Liver (tissue), 9 donors: Measurements from ENCODE around the gene RABEP2. TPM values are rescaled to one million over a fixed set of nuclear protein-coding genes. Genes with fewer than 3 reads are reported as not detected.
"Not testable (repeated sequence)": the region's sequence is repeated elsewhere in the genome, so short reads cannot be mapped to it uniquely, and the experiment has no call there.

ENCODE experiments used
- DNase-seq: peaks from one replicate; pipeline ENCODE4 v3.0.0-alpha.2; 2017; ENCODE audit warnings: low spot score
- H3K27ac ChIP-seq, 2 donors: one replicate each; pipeline ENCODE4 v1.7.0; 2013; ENCODE audit warnings: inconsistent platforms in 2 of 2, low read length in 2 of 2, control low read depth in 1 of 2, low read depth in 1 of 2, mild to moderate bottlenecking in 1 of 2
- H3K27me3 ChIP-seq, 4 donors: one replicate each; pipeline versions ENCODE4 v1.6.1 to v1.7.0; 2013; ENCODE audit warnings: low read length in 3 of 4, inconsistent platforms in 1 of 4, mild to moderate bottlenecking in 1 of 4, moderate library complexity in 1 of 4; ENCODE audit not compliant: control insufficient read depth in 4 of 4, insufficient read depth in 4 of 4
- H3K36me3 ChIP-seq, 4 donors: one replicate each; pipeline versions ENCODE4 v1.6.1 to v1.7.0; 2013; ENCODE audit warnings: low read length in 3 of 4, mild to moderate bottlenecking in 3 of 4, low read depth in 1 of 4, moderate library complexity in 1 of 4; ENCODE audit not compliant: control insufficient read depth in 4 of 4, insufficient read depth in 3 of 4
- H3K4me1 ChIP-seq, 4 donors: one replicate each; pipeline versions ENCODE4 v1.6.1 to v1.7.0; 2013; ENCODE audit warnings: low read length in 3 of 4, mild to moderate bottlenecking in 3 of 4, moderate library complexity in 1 of 4; ENCODE audit not compliant: control insufficient read depth in 4 of 4, insufficient read depth in 4 of 4
- H3K4me3 ChIP-seq, 3 donors: one replicate each; pipeline versions ENCODE4 v1.6.1 to v1.7.0; 2013; ENCODE audit warnings: low read length in 3 of 3, control low read depth in 1 of 3, low read depth in 1 of 3, mild to moderate bottlenecking in 1 of 3
- H3K9ac ChIP-seq, 2 donors: one replicate each; pipeline ENCODE4 v1.7.0; 2013; ENCODE audit warnings: low read length in 2 of 2, mild to moderate bottlenecking in 2 of 2, moderate library complexity in 2 of 2, control low read depth in 1 of 2, low read depth in 1 of 2
- H3K9me3 ChIP-seq, 4 donors: one replicate each; pipeline versions ENCODE4 v1.6.1 to v1.7.0; 2013; ENCODE audit warnings: low read length in 3 of 4; ENCODE audit not compliant: control insufficient read depth in 4 of 4
- ATF3 ChIP-seq: IDR thresholded peaks from 2 replicates; pipeline ENCODE4 v1.6.1; 2016; ENCODE audit warnings: antibody characterized with exemption
- CTCF ChIP-seq: fragments of 150-350 bp; IDR thresholded peaks from 2 replicates; pipeline ENCODE4 v1.5.1; 2017; ENCODE audit warnings: improper control_type of control experiment, low read depth, low read length; ENCODE audit not compliant: missing input control
- EGR1 ChIP-seq, 2 donors: IDR thresholded peaks; 2 replicates each; pipeline ENCODE4 v1.6.1; 2016 to 2018; ENCODE audit warnings: antibody characterized with exemption in 2 of 2, low read depth in 2 of 2
- FOXA1 ChIP-seq: IDR thresholded peaks from 2 replicates; pipeline ENCODE4 v1.6.1; 2016; ENCODE audit warnings: antibody characterized with exemption
- FOXA2 ChIP-seq: IDR thresholded peaks from 2 replicates; pipeline ENCODE4 v1.6.1; 2016; ENCODE audit warnings: antibody characterized with exemption
- GABPA ChIP-seq, 2 donors: IDR thresholded peaks in 1 of 2; conservative IDR thresholded peaks in 1 of 2; 2 replicates each; pipeline ENCODE4 v1.6.1; 2016; ENCODE audit warnings: antibody characterized with exemption in 2 of 2, mild to moderate bottlenecking in 1 of 2, moderate library complexity in 1 of 2
- HNF4A ChIP-seq, 2 donors: conservative IDR thresholded peaks; 2 replicates each; pipeline ENCODE4 v1.6.1; 2016; ENCODE audit warnings: antibody characterized with exemption in 2 of 2, mild to moderate bottlenecking in 2 of 2
- HNF4G ChIP-seq: IDR thresholded peaks from 2 replicates; pipeline ENCODE4 v1.6.1; 2016; ENCODE audit warnings: antibody characterized with exemption
- JUND ChIP-seq, 2 donors: IDR thresholded peaks; 2 replicates each; pipeline ENCODE4 v1.6.1; 2016; ENCODE audit warnings: antibody characterized with exemption in 2 of 2
- NR2F2 ChIP-seq: IDR thresholded peaks from 2 replicates; pipeline ENCODE4 v1.6.1; 2016; ENCODE audit warnings: antibody characterized with exemption
- RAD21 ChIP-seq, 2 donors: IDR thresholded peaks; 2 replicates each; pipeline ENCODE4 v1.6.1; 2016; ENCODE audit warnings: antibody characterized with exemption in 2 of 2, mild to moderate bottlenecking in 2 of 2
- REST ChIP-seq: IDR thresholded peaks from 2 replicates; pipeline ENCODE4 v1.6.1; 2016; ENCODE audit warnings: antibody characterized with exemption, mild to moderate bottlenecking
- RXRA ChIP-seq, 2 donors: IDR thresholded peaks; 2 replicates each; pipeline ENCODE4 v1.6.1; 2017 to 2018; ENCODE audit warnings: antibody characterized with exemption in 2 of 2, mild to moderate bottlenecking in 1 of 2
- SP1 ChIP-seq: IDR thresholded peaks from 2 replicates; pipeline ENCODE4 v1.6.1; 2018; ENCODE audit warnings: antibody characterized with exemption, mild to moderate bottlenecking
- TAF1 ChIP-seq: conservative IDR thresholded peaks from 2 replicates; pipeline ENCODE4 v1.6.1; 2016; ENCODE audit warnings: antibody characterized with exemption, mild to moderate bottlenecking
- YY1 ChIP-seq: IDR thresholded peaks from 2 replicates; pipeline ENCODE4 v1.6.1; 2016; ENCODE audit warnings: antibody characterized with exemption, mild to moderate bottlenecking
- WGBS: extraction: QIAGEN DNeasy Blood & Tissue Kit; methylation state at CpG from one replicate; pipeline ENCODE4 v1.1.7; 2013; 5-methylcytosine and 5-hydroxymethylcytosine counted together
- polyA plus RNA-seq, 2 donors: library from polyadenylated mRNA; stranded (reverse) in 1 of 2; unstranded in 1 of 2; fragments of 200-250 nt in 1 of 2; fragments of >200 nt in 1 of 2; fragmentation: Nextera tagmentation in 1 of 2; extraction: Ambion mirVana in 1 of 2; gene quantifications; one replicate each; pipeline versions ENCODE4 v1.2.1 to v1.2.3, GENCODE V29; 2013 to 2015
- total RNA-seq, 2 donors: library from RNA; depleted of rRNA; stranded (reverse); fragments of >200 nt; gene quantifications; one replicate each; pipeline ENCODE4 v1.2.3, GENCODE V29; 2014
- TF ChIP-seq, protein P1 (sequence below): IDR thresholded peaks from 2 replicates; pipeline ENCODE4 v1.6.1; 2016; ENCODE audit warnings: antibody characterized with exemption
- TF ChIP-seq, protein P2 (sequence below): IDR thresholded peaks from 2 replicates; pipeline ENCODE4 v1.6.1; 2016; ENCODE audit warnings: antibody characterized with exemption
- donor health status: healthy.
- donor health status: healthy.
- donor health status: healthy.
- donor health status: healthy.
- donor health status: healthy.

Gene RABEP2
- total and polyA plus RNA-seq, 4 donors: 3.0 to 16.1 (median 8.3) TPM

- TF ChIP-seq RXRA (IDR thresholded peaks at IDR 0.05) (no peak), CTCF (no peak), EGR1 (IDR thresholded peaks at IDR 0.05; ENCODE audit: low read depth in 2 of 2) (no peak), GABPA (IDR thresholded peaks at IDR 0.05 in 1 of 2, conservative IDR thresholded peaks at IDR 0.05 in 1 of 2) (no peak), JUND (IDR thresholded peaks at IDR 0.05) (no peak), REST (no peak), NR2F2 (no peak), SP1 (no peak), HNF4G (no peak), HNF4A (conservative IDR thresholded peaks at IDR 0.05) (no peak), TAF1 (no peak), ATF3 (no peak), FOXA2 (no peak), RAD21 (IDR thresholded peaks at IDR 0.05) (no peak), FOXA1 (no peak), YY1 (no peak)
- TF ChIP-seq, protein P1, sequence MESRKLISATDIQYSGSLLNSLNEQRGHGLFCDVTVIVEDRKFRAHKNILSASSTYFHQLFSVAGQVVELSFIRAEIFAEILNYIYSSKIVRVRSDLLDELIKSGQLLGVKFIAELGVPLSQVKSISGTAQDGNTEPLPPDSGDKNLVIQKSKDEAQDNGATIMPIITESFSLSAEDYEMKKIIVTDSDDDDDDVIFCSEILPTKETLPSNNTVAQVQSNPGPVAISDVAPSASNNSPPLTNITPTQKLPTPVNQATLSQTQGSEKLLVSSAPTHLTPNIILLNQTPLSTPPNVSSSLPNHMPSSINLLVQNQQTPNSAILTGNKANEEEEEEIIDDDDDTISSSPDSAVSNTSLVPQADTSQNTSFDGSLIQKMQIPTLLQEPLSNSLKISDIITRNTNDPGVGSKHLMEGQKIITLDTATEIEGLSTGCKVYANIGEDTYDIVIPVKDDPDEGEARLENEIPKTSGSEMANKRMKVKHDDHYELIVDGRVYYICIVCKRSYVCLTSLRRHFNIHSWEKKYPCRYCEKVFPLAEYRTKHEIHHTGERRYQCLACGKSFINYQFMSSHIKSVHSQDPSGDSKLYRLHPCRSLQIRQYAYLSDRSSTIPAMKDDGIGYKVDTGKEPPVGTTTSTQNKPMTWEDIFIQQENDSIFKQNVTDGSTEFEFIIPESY: no peak
- TF ChIP-seq, protein P2, sequence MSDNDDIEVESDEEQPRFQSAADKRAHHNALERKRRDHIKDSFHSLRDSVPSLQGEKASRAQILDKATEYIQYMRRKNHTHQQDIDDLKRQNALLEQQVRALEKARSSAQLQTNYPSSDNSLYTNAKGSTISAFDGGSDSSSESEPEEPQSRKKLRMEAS: no peak
- no peaks in the 10 kb centered on the region for H3K27me3 ChIP-seq
- H3K4me1 ChIP-seq: peaks cover 0 to 17% (median 15%) of the 10 kb centered on the region in 4 donors
- no peak for DNase-seq
- H3K9me3 ChIP-seq: no peaks in the 10 kb centered on the region
- WGBS: 97% methylated on average over 11 of the region's 11 CpGs
- no peak overlapping the region for H3K4me3 ChIP-seq
- H3K27ac ChIP-seq: no peak overlapping the region
- H3K36me3 ChIP-seq: peaks cover 16 to 49% (median 27%) of the 10 kb centered on the region in 4 donors
- H3K9ac ChIP-seq: no peak overlapping the region
Measured at GRCh38 chr16:28869201-28869600, 55.8 kb downstream of the RABEP2 start.

- WGBS: 95% methylated on average over 9 of the region's 9 CpGs
- peaks cover 12 to 46% (median 27%) of the 10 kb centered on the region in 4 donors for H3K36me3 ChIP-seq
- H3K27me3 ChIP-seq, H3K4me3 ChIP-seq, H3K9ac ChIP-seq, DNase-seq, H3K9me3 ChIP-seq, H3K27ac ChIP-seq: not testable (repeated sequence)
- H3K4me1 ChIP-seq: peaks cover 0 to 20% (median 17%) of the 10 kb centered on the region in 4 donors
Measured at GRCh38 chr16:28867646-28868045, 57.4 kb downstream of the RABEP2 start.
